ENCODE measurements around the gene CDC42. TPM values are rescaled to one million over a fixed set of nuclear protein-coding genes. Genes with fewer than 3 reads are reported as not detected.

The CDC42 gene
- total RNA-seq, 1 experiment from 2014 or later, result 217 TPM

GRCh38 chr1:22018583-22019559 is 33.6 kb upstream of the CDC42 start:
- H3K9ac ChIP-seq (ENCODE audit: low read length), result no peak overlapping the region
- BruUV-seq (replicated peaks), result no TSS peak
- H3K27ac ChIP-seq (ENCODE audit: low read depth, low read length), result no peak overlapping the region
- no peaks in the 10 kb centered on the region for H3K36me3 ChIP-seq (ENCODE audit: control insufficient read depth in 1 of 2, insufficient read depth in 2 of 2, low read length in 2 of 2)
- ATAC-seq, result peak; percentile 41; the same call in 1 of the 2 replicates
- H3K4me3 ChIP-seq (replicated peaks in 1 of 2; ENCODE audit: low read depth in 1 of 2, low read length in 2 of 2), result no peak overlapping the region
- no peaks in the 10 kb centered on the region for H3K9me2 ChIP-seq (ENCODE audit: insufficient read depth)
- intact Hi-C loops (cut with micrococcal nuclease), result loop anchor here (2.0 kb wide), 1 partner anchor 398 kb away; no protein-coding TSS in a partner anchor
- DNase-seq (ENCODE audit: low read depth, low spot score), result no peak
- peak; percentile 21 to 56 (median 52); a peak in 4 of 6 replicates for TF ChIP-seq CTCF (IDR thresholded peaks at IDR 0.05 in 2 of 3, conservative IDR thresholded peaks at IDR 0.05 in 1 of 3; ENCODE audit: borderline replicate concordance in 1 of 3, insufficient read depth in 1 of 3, low read depth in 2 of 3, low read length in 2 of 3)
- no peak for TF ChIP-seq ZFX (IDR thresholded peaks at IDR 0.05)
- peak; percentile 40 for TF ChIP-seq RAD21 (IDR thresholded peaks at IDR 0.05; ENCODE audit: low read depth)
- POLR2A ChIA-PET, result no interaction called here
- CTCF ChIA-PET, result no interaction called here
- peak overlapping the region; percentile 17; the same call in 1 of the 2 replicates for H3K4me2 ChIP-seq (ENCODE audit: low read length)
- no peak overlapping the region for H2AFZ ChIP-seq (ENCODE audit: low read depth, low read length, poor library complexity, severe bottlenecking)
- no peaks in the 10 kb centered on the region for H3K79me2 ChIP-seq (ENCODE audit: insufficient read depth, low read length)
- no peaks in the 10 kb centered on the region for H3K27me3 ChIP-seq (ENCODE audit: insufficient read depth, low read length)
- peaks cover 6 to 23% of the 10 kb centered on the region in 2 experiments for H3K4me1 ChIP-seq (ENCODE audit: control insufficient read depth in 1 of 2, insufficient read depth in 2 of 2, low read length in 2 of 2)
- no peaks in the 10 kb centered on the region for H3K9me3 ChIP-seq (ENCODE audit: control insufficient read depth in 1 of 2, insufficient read depth in 1 of 2, low read depth in 1 of 2, low read length in 2 of 2)
- RAD21 ChIA-PET (ENCODE audit: low non-redundant PET in 1 of 2, low total read pairs in 2 of 2, uncharacterized antibody in 2 of 2, unreplicated experiment in 2 of 2), result no interaction called here
- H4K20me1 ChIP-seq (ENCODE audit: insufficient read depth), result no peaks in the 10 kb centered on the region

GRCh38 chr1:22021061-22021460 is 31.4 kb upstream of the CDC42 start:
- no peak overlapping the region for H3K4me3 ChIP-seq (replicated peaks in 1 of 2; ENCODE audit: low read depth in 1 of 2, low read length in 2 of 2)
- H4K20me1 ChIP-seq (ENCODE audit: insufficient read depth), result no peaks in the 10 kb centered on the region
- H3K9me2 ChIP-seq (ENCODE audit: insufficient read depth), result no peaks in the 10 kb centered on the region
- intact Hi-C loops (cut with micrococcal nuclease), result loop anchor here (5.0 kb wide), 1 partner anchor 256 kb away; no protein-coding TSS in a partner anchor
- POLR2A ChIA-PET, result interaction anchor here (0.7 kb wide), 1 partner anchor 34 kb away, joined by 6 read pairs; no protein-coding TSS in a partner anchor
- no peaks in the 10 kb centered on the region for H3K9me3 ChIP-seq (ENCODE audit: control insufficient read depth in 1 of 2, insufficient read depth in 1 of 2, low read depth in 1 of 2, low read length in 2 of 2)
- DNase-seq (ENCODE audit: low read depth, low spot score) (no peak), ATAC-seq (no peak)
- peaks cover 15 to 36% of the 10 kb centered on the region in 2 experiments for H3K4me1 ChIP-seq (ENCODE audit: control insufficient read depth in 1 of 2, insufficient read depth in 2 of 2, low read length in 2 of 2)
- BruUV-seq (replicated peaks), result no TSS peak
- H3K9ac ChIP-seq (ENCODE audit: low read length), result no peak overlapping the region
- no peak overlapping the region for H3K4me2 ChIP-seq (ENCODE audit: low read length)
- CTCF ChIA-PET, result no interaction called here
- RAD21 ChIA-PET (ENCODE audit: low non-redundant PET in 1 of 2, low total read pairs in 2 of 2, uncharacterized antibody in 2 of 2, unreplicated experiment in 2 of 2), result no interaction called here
- H3K79me2 ChIP-seq (ENCODE audit: insufficient read depth, low read length), result 0 out of 2 replicates have a peak, but pooled peaks cover 2% of the 10 kb centered on the region
- H2AFZ ChIP-seq (ENCODE audit: low read depth, low read length, poor library complexity, severe bottlenecking), result no peak overlapping the region
- no peaks in the 10 kb centered on the region for H3K27me3 ChIP-seq (ENCODE audit: insufficient read depth, low read length)
- TF ChIP-seq CBX3 (IDR thresholded peaks at IDR 0.05; ENCODE audit: low read depth) (no peak), MAX (IDR thresholded peaks at IDR 0.05) (no peak), ATF3 (IDR thresholded peaks at IDR 0.05) (no peak), SP1 (IDR thresholded peaks at IDR 0.05; ENCODE audit: low read depth) (no peak), ZNF274 (IDR thresholded peaks at IDR 0.05; ENCODE audit: low read depth, low read length) (no peak), CTCF (IDR thresholded peaks at IDR 0.05 in 2 of 3, conservative IDR thresholded peaks at IDR 0.05 in 1 of 3; ENCODE audit: borderline replicate concordance in 1 of 3, insufficient read depth in 1 of 3, low read depth in 2 of 3, low read length in 2 of 3) (no peak), FOSL1 (IDR thresholded peaks at IDR 0.05; ENCODE audit: low read depth) (no peak), ZBTB33 (IDR thresholded peaks at IDR 0.05; ENCODE audit: extremely low read depth, insufficient replicate concordance, low read length) (no peak)
- no peak overlapping the region for H3K27ac ChIP-seq (ENCODE audit: low read depth, low read length)
- no peaks in the 10 kb centered on the region for H3K36me3 ChIP-seq (ENCODE audit: control insufficient read depth in 1 of 2, insufficient read depth in 2 of 2, low read length in 2 of 2)
